ENCODE results near the gene TERB1. TPM values are rescaled to one million over a fixed set of nuclear protein-coding genes. Genes with fewer than 3 reads are reported as not detected.

TERB1 gene
- total and polyA plus RNA-seq, 11 donors = not detected

GRCh38 chr16:66751303-66751991 is 49.9 kb downstream of the TERB1 start, which contains the start of gene DYNC1LI2:
Gene DYNC1LI2 (minus strand): TSS chr16:66751609. CDS start chr16:66751591, 18 bp downstream.
- whole genome bisulfite sequencing, 4 donors = 0 to 1% (median 0%) methylated on average over 1 to 90 of the region's 90 CpGs
- H3K4me3 ChIP-seq = peak within 1 kb of the TSS; percentile 63 to 100 (median 96)
- peaks cover 0 to 55% (median 21%) of the 10 kb centered on the region in 12 donors for H3K4me1 ChIP-seq
- peak within 1 kb of the TSS; percentile 88 to 100 (median 95) for H3K27ac ChIP-seq
- ATAC-seq = peak; percentile 79 to 95 (median 92)
- no peaks in the 10 kb centered on the region for H3K9me3 ChIP-seq
- intact Hi-C loops (cut with DNase I) = loop anchor here in 5 of 10 donors (1.0 to 10.0 kb wide), 7 partner anchors 10 to 347 kb away; partner anchors contain the start of gene CMTM4 (in 1 of the 5)
- peaks cover 0 to 36% (median 28%) of the 10 kb centered on the region in 9 donors for H3K36me3 ChIP-seq
- peak; percentile 86 to 91 (median 87) for DNase-seq
- peak in 1 of 2 donors; percentile 38 for TF ChIP-seq POLR2A (IDR thresholded peaks at IDR 0.05)
- TF ChIP-seq, protein P1, sequence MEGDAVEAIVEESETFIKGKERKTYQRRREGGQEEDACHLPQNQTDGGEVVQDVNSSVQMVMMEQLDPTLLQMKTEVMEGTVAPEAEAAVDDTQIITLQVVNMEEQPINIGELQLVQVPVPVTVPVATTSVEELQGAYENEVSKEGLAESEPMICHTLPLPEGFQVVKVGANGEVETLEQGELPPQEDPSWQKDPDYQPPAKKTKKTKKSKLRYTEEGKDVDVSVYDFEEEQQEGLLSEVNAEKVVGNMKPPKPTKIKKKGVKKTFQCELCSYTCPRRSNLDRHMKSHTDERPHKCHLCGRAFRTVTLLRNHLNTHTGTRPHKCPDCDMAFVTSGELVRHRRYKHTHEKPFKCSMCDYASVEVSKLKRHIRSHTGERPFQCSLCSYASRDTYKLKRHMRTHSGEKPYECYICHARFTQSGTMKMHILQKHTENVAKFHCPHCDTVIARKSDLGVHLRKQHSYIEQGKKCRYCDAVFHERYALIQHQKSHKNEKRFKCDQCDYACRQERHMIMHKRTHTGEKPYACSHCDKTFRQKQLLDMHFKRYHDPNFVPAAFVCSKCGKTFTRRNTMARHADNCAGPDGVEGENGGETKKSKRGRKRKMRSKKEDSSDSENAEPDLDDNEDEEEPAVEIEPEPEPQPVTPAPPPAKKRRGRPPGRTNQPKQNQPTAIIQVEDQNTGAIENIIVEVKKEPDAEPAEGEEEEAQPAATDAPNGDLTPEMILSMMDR (IDR thresholded peaks at IDR 0.05) = peak; percentile 63 to 98 (median 88)
- no peaks in the 10 kb centered on the region for H3K27me3 ChIP-seq

- ATAC-seq (peak in 3 of 4 donors; percentile 25 to 47 (median 43)), DNase-seq (peak in 3 of 5 donors; percentile 39 to 63 (median 41))
- Histone ChIP-seq H3K4me3 (peak overlapping the region; percentile 63 to 100 (median 96)), H3K27me3 (no peaks in the 10 kb centered on the region), H3K4me1 (peaks cover 0 to 60% (median 24%) of the 10 kb centered on the region in 12 donors), H3K36me3 (peaks cover 0 to 41% (median 33%) of the 10 kb centered on the region in 9 donors), H3K9me3 (no peaks in the 10 kb centered on the region), H3K27ac (peak overlapping the region; percentile 88 to 100 (median 95))
- 0 to 1% (median 0%) methylated on average over 2 to 22 of the region's 22 CpGs; no CpG with 5 or more reads in 1 of the 4 donors for WGBS, 4 donors
- TF ChIP-seq, protein P1 (IDR thresholded peaks at IDR 0.05) = no peak
- TF ChIP-seq POLR2A (IDR thresholded peaks at IDR 0.05) = no peak
- intact Hi-C loops (cut with DNase I) = loop anchor here in 5 of 10 donors (1.0 to 10.0 kb wide), 7 partner anchors 10 to 346 kb away; partner anchors contain the start of gene CMTM4 (in 1 of the 5)
These were observed 50.4 kb downstream of the TERB1 start for GRCh38 chr16:66751053-66751302.

DNA sequence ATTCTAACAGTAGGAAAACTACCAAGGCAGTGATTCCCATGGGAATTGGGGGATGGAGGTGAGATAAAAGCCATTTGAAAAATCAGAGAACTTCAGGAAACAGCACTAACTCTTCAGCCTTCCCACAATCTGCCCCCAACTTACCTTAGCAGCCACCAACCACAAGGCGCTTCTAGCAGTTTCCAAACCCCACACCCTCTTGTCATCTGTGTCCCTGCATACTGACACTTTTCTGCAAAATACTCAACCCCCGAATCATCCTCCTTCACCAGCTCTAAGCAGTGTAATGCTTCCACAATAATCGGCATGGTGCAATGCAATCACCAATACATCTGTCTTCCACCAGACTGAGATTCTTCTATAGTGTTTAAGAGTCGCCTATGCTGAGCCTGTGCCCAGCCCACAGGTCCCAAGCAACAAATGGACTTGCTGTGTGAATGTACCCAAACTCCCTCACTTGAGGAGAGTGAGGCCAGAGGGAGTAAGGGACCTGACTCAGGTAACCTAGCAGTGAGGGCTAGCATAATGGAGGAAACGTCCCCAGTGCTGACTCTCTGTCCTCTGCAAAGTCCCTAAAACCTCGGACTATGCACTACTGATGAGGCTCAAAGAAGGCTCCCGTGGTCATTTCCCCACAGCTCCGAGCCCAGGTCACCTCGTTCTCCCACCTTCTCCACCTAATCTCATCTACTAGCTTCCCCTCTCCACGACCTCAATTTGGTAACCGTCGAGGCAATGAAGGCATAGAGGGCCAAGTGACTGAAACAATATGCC is 50.9 kb downstream of the TERB1 start:
- ATAC-seq (no peak), DNase-seq (no peak)
- no peaks in the 10 kb centered on the region for H3K9me3 ChIP-seq
- intact Hi-C loops (cut with DNase I) = loop anchor here in 5 of 10 donors (1.0 to 10.0 kb wide), 7 partner anchors 9 to 346 kb away; partner anchors contain the start of gene CMTM4 (in 1 of the 5)
- no peaks in the 10 kb centered on the region for H3K27me3 ChIP-seq
- peaks cover 0 to 64% (median 25%) of the 10 kb centered on the region in 12 donors for H3K4me1 ChIP-seq
- peak overlapping the region; percentile 63 to 100 (median 96) for H3K4me3 ChIP-seq
- peaks cover 0 to 46% (median 38%) of the 10 kb centered on the region in 9 donors for H3K36me3 ChIP-seq
- H3K27ac ChIP-seq = peak overlapping the region in 11 of 12 donors; percentile 88 to 99 (median 94)
- WGBS, 4 donors = 11 to 18% (median 15%) methylated on average over 11 to 12 of the region's 12 CpGs
- TF ChIP-seq, protein P1 (IDR thresholded peaks at IDR 0.05) = no peak
- no peak for TF ChIP-seq POLR2A (IDR thresholded peaks at IDR 0.05)
